ENCODE measurements around the gene DTNA.

DNA sequence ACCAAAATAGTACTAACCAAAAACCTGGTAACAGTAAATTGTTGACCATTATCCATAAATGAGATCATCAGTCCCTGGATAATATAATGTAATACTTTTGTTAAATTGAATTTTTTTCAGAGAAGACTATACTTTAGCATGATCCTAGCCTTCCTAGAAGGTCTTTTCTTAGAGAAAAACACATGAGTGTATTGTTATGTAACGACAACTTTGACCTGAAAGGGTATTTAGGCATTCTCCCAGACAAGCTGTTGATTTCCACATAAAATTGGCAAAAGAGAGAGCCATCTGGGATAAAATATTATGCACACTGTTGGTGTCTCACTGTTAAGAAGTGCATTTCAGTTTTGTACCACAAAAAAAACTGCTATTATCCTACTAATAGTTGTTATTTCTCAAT is 211.1 kb downstream of the DTNA start:
- TF ChIP-seq SUZ12 (IDR thresholded peaks at IDR 0.05; ENCODE audit: extremely low read depth, insufficient read depth, insufficient read length) (no peak), YY1 (IDR thresholded peaks at IDR 0.05; ENCODE audit: insufficient read depth, insufficient read length) (no peak), ZNF274 (IDR thresholded peaks at IDR 0.05; ENCODE audit: low read depth, low read length) (no peak)
